K562 treated with DMSO at 1 percent for 12 hours (cell line): Measurements from ENCODE around the gene AFMID. TPM values are rescaled to one million over a fixed set of nuclear protein-coding genes. Genes with fewer than 3 reads are reported as not detected.

Experiments
- total RNA-seq: library from RNA; unstranded; fragments of 300-600 nt; gene quantifications from 2 replicates; pipeline ENCODE4 v1.2.3, GENCODE V29; 2022; ENCODE audit not compliant: insufficient read depth

Gene AFMID, protein sequence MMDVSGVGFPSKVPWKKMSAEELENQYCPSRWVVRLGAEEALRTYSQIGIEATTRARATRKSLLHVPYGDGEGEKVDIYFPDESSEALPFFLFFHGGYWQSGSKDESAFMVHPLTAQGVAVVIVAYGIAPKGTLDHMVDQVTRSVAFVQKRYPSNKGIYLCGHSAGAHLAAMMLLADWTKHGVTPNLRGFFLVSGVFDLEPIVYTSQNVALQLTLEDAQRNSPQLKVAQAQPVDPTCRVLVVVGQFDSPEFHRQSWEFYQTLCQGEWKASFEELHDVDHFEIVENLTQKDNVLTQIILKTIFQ
- total RNA-seq = 45.8 and 55.7 TPM in 2 replicates

DNA sequence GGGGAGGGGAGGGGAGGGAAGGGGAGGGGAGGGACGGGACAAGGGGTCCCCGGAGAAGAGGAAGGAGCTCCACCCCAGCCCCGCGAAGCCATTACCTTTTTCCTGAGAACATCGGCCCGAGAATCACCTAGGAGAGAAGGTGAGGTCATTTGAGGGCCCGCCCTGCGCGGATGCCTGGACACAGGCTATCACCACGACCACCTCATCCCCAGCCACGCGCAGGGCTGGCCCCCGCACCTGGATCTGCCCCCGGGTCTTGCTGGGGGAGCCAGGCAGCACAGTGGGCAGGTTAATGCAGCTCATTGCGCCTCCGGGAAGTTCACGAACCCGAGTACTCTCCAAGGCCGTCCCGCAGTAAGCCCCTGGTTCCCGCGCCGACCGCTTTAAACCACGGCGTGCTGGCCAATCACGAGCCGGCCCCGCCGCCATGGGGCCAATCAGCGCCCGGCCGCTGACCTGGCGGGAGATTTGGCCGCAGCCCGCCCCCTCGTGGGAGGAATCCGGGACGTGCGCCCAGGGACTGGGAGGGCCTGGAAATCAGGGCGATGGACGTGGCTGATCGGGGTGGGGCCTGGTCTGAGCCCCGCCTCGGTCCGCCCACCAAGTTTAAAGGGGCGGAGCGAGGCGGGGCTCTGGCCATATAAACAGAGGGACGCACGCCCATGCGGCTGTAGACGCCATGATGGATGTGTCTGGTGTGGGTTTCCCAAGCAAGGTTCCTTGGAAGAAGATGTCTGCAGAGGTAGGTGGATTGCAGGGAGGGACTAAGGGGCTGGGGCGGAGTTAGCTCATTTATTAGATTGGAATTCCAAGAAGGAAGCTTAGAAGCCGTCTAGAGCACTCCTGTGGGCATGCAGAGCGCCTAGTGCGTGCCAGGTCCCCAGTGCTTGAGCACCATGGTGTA is at the start of gene AFMID, which contains the start of gene TK1:
AFMID (plus strand) TSS at position 671 of the 904 bp plus-strand sequence; CDS start at position 680, 9 bp downstream.
TK1 (minus strand) TSS at position 361 of the 904 bp plus-strand sequence; CDS start at position 303, 58 bp downstream.

DNA sequence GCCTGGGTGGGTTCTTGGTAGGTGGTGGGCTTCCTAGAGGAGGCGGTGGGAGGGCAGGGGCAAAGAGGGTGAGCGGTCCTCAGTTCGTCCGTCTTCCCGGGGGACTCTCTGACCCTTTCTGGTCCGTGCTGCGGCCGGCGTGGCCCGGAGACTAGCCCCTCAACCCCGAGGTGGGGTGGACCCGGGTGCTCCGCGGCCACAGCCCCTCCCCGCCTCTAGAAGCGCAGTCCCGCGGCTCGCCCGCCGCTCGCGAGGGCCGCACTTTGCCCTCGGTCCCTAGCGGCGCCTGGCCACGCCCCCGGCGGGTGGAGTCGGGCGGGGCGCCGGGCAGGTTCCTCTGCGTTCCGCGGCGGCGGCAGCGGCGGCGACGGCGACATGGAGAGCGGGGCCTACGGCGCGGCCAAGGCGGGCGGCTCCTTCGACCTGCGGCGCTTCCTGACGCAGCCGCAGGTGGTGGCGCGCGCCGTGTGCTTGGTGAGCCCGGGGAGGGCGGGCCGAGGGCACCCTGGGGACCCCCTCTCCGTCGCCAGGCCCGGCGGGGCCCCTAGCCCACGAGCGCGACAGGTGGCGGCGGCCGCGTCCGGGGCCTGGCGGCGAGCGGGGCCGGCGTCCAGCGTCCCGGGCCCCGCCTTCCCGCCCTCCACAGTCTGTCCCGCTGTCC is 18.8 kb upstream of the AFMID start, which contains the start of gene SYNGR2:
SYNGR2 (plus strand) TSS at position 340 of the 661 bp plus-strand sequence; CDS start at position 376, 36 bp downstream.

DNA sequence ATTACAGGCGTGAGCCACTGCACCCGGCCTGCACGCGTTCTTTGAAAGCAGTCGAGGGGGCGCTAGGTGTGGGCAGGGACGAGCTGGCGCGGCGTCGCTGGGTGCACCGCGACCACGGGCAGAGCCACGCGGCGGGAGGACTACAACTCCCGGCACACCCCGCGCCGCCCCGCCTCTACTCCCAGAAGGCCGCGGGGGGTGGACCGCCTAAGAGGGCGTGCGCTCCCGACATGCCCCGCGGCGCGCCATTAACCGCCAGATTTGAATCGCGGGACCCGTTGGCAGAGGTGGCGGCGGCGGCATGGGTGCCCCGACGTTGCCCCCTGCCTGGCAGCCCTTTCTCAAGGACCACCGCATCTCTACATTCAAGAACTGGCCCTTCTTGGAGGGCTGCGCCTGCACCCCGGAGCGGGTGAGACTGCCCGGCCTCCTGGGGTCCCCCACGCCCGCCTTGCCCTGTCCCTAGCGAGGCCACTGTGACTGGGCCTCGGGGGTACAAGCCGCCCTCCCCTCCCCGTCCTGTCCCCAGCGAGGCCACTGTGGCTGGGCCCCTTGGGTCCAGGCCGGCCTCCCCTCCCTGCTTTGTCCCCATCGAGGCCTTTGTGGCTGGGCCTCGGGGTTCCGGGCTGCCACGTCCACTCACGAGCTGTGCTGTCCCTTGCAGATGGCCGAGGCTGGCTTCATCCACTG is 27.0 kb downstream of the AFMID start, which contains the start of gene BIRC5:
BIRC5 (plus strand) TSS at position 238 of the 690 bp plus-strand sequence; CDS start at position 302, 64 bp downstream.

DNA sequence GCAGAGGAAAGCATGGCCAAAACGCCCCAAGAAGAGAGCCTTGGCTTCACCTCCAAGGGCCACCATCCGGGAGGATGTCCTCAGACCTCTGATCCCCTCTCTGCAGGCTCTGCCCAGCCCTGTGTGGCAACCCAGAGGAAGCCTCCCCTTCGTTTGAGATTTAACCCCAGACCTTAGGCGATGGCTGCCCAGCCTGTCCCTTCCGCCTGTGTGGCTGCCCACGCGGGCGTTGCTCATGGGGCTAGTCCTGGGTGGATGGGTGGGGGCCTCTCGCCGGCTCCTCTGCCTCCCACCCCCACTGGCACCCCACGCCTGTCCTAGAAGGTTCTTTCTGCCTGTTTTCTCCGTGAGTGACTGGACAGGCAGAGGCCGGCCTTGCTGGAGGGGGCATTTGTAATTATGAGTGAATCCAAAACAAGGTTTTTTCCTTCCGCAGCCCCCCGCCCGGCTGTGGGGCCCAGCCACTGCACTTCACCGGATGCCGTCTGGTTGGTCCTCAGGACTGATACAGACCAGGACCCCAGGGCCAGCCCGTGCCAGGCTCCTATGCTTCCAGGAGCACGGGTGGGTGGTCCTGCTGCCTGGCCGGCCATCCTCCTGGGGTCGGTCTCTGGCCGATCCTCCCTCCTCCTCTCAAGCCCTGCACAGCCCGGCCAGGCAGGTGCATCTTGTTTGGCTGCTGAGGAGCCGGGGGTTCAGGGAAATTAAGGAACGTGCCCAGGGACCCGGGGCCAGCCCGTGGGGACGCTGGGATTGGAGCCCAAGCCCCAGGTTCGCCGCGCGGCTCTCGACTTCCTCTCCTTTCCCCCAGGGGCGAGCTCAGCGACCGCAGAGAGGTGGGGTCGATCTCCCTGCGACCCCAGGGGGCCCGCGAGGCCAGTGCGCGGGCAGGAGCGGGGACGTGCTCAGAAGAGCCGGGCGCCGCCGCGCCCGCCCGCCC is 44.1 kb downstream of the AFMID start, which contains the start of gene TMEM235:
TMEM235 (plus strand) TSS at position 636 of the 940 bp plus-strand sequence. CDS start 393 bp downstream, outside the sequence.

Other genes starting within 250 kb of the AFMID start
- gene TNRC6C, start 228.7 kb upstream of the AFMID start, total RNA-seq = 0.86 and 5.4 TPM in 2 replicates
- 94.9 and 116 TPM in 2 replicates for gene TMC6, start 58.6 kb upstream of the AFMID start, total RNA-seq
- 2.2 TPM in 2 replicates for gene TMC8, start 56.6 kb upstream of the AFMID start, total RNA-seq
- 2.4 and 8.7 TPM in 2 replicates for gene C17orf99, start 41.0 kb upstream of the AFMID start, total RNA-seq
- gene SYNGR2, start 18.8 kb upstream of the AFMID start, total RNA-seq = 105 and 131 TPM in 2 replicates
- gene TK1, start 310 bp upstream of the AFMID start, total RNA-seq = 374 and 433 TPM in 2 replicates
- gene BIRC5, start 26.9 kb downstream of the AFMID start, total RNA-seq = 72.9 and 92.2 TPM in 2 replicates
- gene TMEM235, start 44.3 kb downstream of the AFMID start, total RNA-seq = not detected in 2 replicates
- gene SOCS3, start 172.7 kb downstream of the AFMID start, total RNA-seq = 12.5 and 18.2 TPM in 2 replicates
- gene PGS1, start 191.3 kb downstream of the AFMID start, total RNA-seq = 24.7 and 37.9 TPM in 2 replicates